ENCODE data around the gene ST3GAL2. TPM values are rescaled to one million over a fixed set of nuclear protein-coding genes. Genes with fewer than 3 reads are reported as not detected.
"Not testable (repeated sequence)": the region's sequence is repeated elsewhere in the genome, so short reads cannot be mapped to it uniquely, and the experiment has no call there.

The ST3GAL2 gene
- total RNA-seq, 2 experiments from 2014 or later = 44.6 to 61.0 TPM

GRCh38 chr16:70453892-70454221 is 15.0 kb upstream of the ST3GAL2 start:
- TF ChIP-seq EZH2phosphoT487 (IDR thresholded peaks at IDR 0.05; ENCODE audit: borderline replicate concordance, low read depth, low read length) = no peak
- TF ChIP-seq, protein P1, sequence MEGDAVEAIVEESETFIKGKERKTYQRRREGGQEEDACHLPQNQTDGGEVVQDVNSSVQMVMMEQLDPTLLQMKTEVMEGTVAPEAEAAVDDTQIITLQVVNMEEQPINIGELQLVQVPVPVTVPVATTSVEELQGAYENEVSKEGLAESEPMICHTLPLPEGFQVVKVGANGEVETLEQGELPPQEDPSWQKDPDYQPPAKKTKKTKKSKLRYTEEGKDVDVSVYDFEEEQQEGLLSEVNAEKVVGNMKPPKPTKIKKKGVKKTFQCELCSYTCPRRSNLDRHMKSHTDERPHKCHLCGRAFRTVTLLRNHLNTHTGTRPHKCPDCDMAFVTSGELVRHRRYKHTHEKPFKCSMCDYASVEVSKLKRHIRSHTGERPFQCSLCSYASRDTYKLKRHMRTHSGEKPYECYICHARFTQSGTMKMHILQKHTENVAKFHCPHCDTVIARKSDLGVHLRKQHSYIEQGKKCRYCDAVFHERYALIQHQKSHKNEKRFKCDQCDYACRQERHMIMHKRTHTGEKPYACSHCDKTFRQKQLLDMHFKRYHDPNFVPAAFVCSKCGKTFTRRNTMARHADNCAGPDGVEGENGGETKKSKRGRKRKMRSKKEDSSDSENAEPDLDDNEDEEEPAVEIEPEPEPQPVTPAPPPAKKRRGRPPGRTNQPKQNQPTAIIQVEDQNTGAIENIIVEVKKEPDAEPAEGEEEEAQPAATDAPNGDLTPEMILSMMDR (conservative IDR thresholded peaks at IDR 0.05; ENCODE audit: low read length) = no peak
- DNase-seq (ENCODE audit: low spot score) = no peak
- intact Hi-C loops (cut with micrococcal nuclease; ENCODE audit: unreplicated experiment) = loop anchor here (1.0 to 2.0 kb wide), 4 partner anchors 15 to 73 kb away; partner anchors contain the start of gene ST3GAL2
- peaks cover 11% of the 10 kb centered on the region for H3K4me1 ChIP-seq (ENCODE audit: insufficient read depth, low read length, poor library complexity, severe bottlenecking)
- H3K36me3 ChIP-seq (ENCODE audit: insufficient read depth, low read length) = no peaks in the 10 kb centered on the region
- POLR2A ChIA-PET = interaction anchor here (0.6 to 2.9 kb wide), 17 partner anchors 11 to 304 kb away, joined by 3 to 19 read pairs (median 6); partner anchors contain the start of genes AARS1, COG4, SF3B3 and ST3GAL2
- no peaks in the 10 kb centered on the region for H4K20me1 ChIP-seq (ENCODE audit: insufficient read depth, low read length)
- H3K27ac ChIP-seq (ENCODE audit: low read depth, low read length, poor library complexity, severe bottlenecking) = peak overlapping the region; percentile 61
- no peaks in the 10 kb centered on the region for H3K9me3 ChIP-seq (ENCODE audit: low read length)
- no TSS peak for BruUV-seq (replicated peaks)
- peak overlapping the region; percentile 90 for H3K4me2 ChIP-seq (ENCODE audit: low read length)
- H3K9me2 ChIP-seq (ENCODE audit: insufficient read depth, low read length) = no peaks in the 10 kb centered on the region
- H3K79me2 ChIP-seq (ENCODE audit: insufficient read depth, low read depth, low read length) = no peaks in the 10 kb centered on the region
- peak overlapping the region; percentile 92 for H2AFZ ChIP-seq (ENCODE audit: low read length)
- H3K4me3 ChIP-seq (ENCODE audit: low read depth, low read length, poor library complexity, severe bottlenecking) = peak overlapping the region; percentile 77
- CTCF ChIA-PET (ENCODE audit: unreplicated experiment) = interaction anchor here (1.0 to 1.5 kb wide), 5 partner anchors 14 to 74 kb away, joined by 3 to 6 read pairs (median 4); partner anchors contain the start of gene ST3GAL2

GRCh38 chr16:70453117-70453891 is 14.4 kb upstream of the ST3GAL2 start:
- ChIA-PET POLR2A (interaction anchor here (0.6 to 2.9 kb wide), 18 partner anchors 11 to 1160 kb away, joined by 3 to 19 read pairs (median 6); partner anchors contain the start of genes AARS1, COG4, SF3B3 and ST3GAL2), CTCF (ENCODE audit: unreplicated experiment) (interaction anchor here (1.0 to 1.5 kb wide), 4 partner anchors 14 to 62 kb away, joined by 3 to 6 read pairs (median 4); partner anchors contain the start of gene ST3GAL2)
- TSS peak; percentile 94 for BruUV-seq (replicated peaks)
- peak overlapping the region; percentile 92 for H2AFZ ChIP-seq (ENCODE audit: low read length)
- intact Hi-C loops (cut with micrococcal nuclease; ENCODE audit: unreplicated experiment) = no loop called here
- no peaks in the 10 kb centered on the region for H3K9me3 ChIP-seq (ENCODE audit: low read length)
- no peaks in the 10 kb centered on the region for H3K36me3 ChIP-seq (ENCODE audit: insufficient read depth, low read length)
- no peaks in the 10 kb centered on the region for H4K20me1 ChIP-seq (ENCODE audit: insufficient read depth, low read length)
- TF ChIP-seq, protein P1 (conservative IDR thresholded peaks at IDR 0.05; ENCODE audit: low read length) = no peak
- no peak for TF ChIP-seq EZH2phosphoT487 (IDR thresholded peaks at IDR 0.05; ENCODE audit: borderline replicate concordance, low read depth, low read length)
- DNase-seq (ENCODE audit: low spot score) = no peak
- peak overlapping the region; percentile 77 for H3K4me3 ChIP-seq (ENCODE audit: low read depth, low read length, poor library complexity, severe bottlenecking)
- H3K27ac ChIP-seq (ENCODE audit: low read depth, low read length, poor library complexity, severe bottlenecking) = peak overlapping the region; percentile 61
- no peaks in the 10 kb centered on the region for H3K79me2 ChIP-seq (ENCODE audit: insufficient read depth, low read depth, low read length)
- H3K4me1 ChIP-seq (ENCODE audit: insufficient read depth, low read length, poor library complexity, severe bottlenecking) = peaks cover 11% of the 10 kb centered on the region
- no peaks in the 10 kb centered on the region for H3K9me2 ChIP-seq (ENCODE audit: insufficient read depth, low read length)
- peak overlapping the region; percentile 90 for H3K4me2 ChIP-seq (ENCODE audit: low read length)

DNA sequence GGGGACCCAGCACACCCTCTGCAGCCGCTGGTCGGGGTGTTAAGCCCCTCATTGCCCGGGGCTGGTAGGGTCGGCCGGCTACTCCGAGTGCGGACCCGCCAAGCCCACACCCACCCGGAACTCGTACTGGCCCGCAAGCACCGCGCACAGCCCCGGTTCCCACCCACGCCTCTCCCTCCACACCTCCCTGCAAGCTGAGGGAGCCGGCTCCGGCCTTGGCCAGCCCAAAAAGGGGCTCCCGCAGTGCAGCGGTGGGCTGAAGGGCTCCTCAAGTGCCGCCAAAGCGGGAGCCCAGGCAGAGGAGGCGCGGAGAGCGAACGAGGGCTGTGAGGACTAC is 12.1 kb upstream of the ST3GAL2 start:
- H3K79me2 ChIP-seq (ENCODE audit: insufficient read depth, low read depth, low read length); H3K9me2 ChIP-seq (ENCODE audit: insufficient read depth, low read length); H2AFZ ChIP-seq (ENCODE audit: low read length); intact Hi-C loops (cut with micrococcal nuclease; ENCODE audit: unreplicated experiment); H3K27ac ChIP-seq (ENCODE audit: low read depth, low read length, poor library complexity, severe bottlenecking); H3K4me2 ChIP-seq (ENCODE audit: low read length); H3K36me3 ChIP-seq (ENCODE audit: insufficient read depth, low read length); H3K4me3 ChIP-seq (ENCODE audit: low read depth, low read length, poor library complexity, severe bottlenecking); H4K20me1 ChIP-seq (ENCODE audit: insufficient read depth, low read length); H3K9me3 ChIP-seq (ENCODE audit: low read length); CTCF ChIA-PET (ENCODE audit: unreplicated experiment); POLR2A ChIA-PET; BruUV-seq (replicated peaks); DNase-seq (ENCODE audit: low spot score): not testable (repeated sequence)
- H3K4me1 ChIP-seq (ENCODE audit: insufficient read depth, low read length, poor library complexity, severe bottlenecking) = peaks cover 20% of the 10 kb centered on the region

- intact Hi-C loops (cut with micrococcal nuclease; ENCODE audit: unreplicated experiment); H2AFZ ChIP-seq (ENCODE audit: low read length); H3K9me2 ChIP-seq (ENCODE audit: insufficient read depth, low read length); H3K79me2 ChIP-seq (ENCODE audit: insufficient read depth, low read depth, low read length); H3K36me3 ChIP-seq (ENCODE audit: insufficient read depth, low read length); H3K4me2 ChIP-seq (ENCODE audit: low read length); H3K27ac ChIP-seq (ENCODE audit: low read depth, low read length, poor library complexity, severe bottlenecking); H4K20me1 ChIP-seq (ENCODE audit: insufficient read depth, low read length); H3K4me3 ChIP-seq (ENCODE audit: low read depth, low read length, poor library complexity, severe bottlenecking); CTCF ChIA-PET (ENCODE audit: unreplicated experiment); DNase-seq (ENCODE audit: low spot score); H3K9me3 ChIP-seq (ENCODE audit: low read length); BruUV-seq (replicated peaks): not testable (repeated sequence)
- POLR2A ChIA-PET = interaction anchor here (0.6 kb wide), 1 partner anchor 165 kb away, joined by 4 read pairs; no protein-coding TSS in a partner anchor
- H3K4me1 ChIP-seq (ENCODE audit: insufficient read depth, low read length, poor library complexity, severe bottlenecking) = peaks cover 18% of the 10 kb centered on the region
Measured at GRCh38 chr16:70450142-70451003, 11.5 kb upstream of the ST3GAL2 start.

Measured in OCI-LY7 (cell line).